MM.1S (cell line): ENCODE data around the gene SLC40A1.

Source experiments
- EZH2 ChIP-seq: fragments of 300-600 bp; sonication (generic); optimal IDR thresholded peaks from 2 replicates; pipeline ENCODE3; 2017; ENCODE audit warnings: low read depth, mild to moderate bottlenecking, antibody characterized with exemption, low read length, mixed read lengths
- TF ChIP-seq, protein P1 (sequence below): fragments of 300-600 bp; sonication (generic); IDR thresholded peaks from 2 replicates; pipeline ENCODE4 v1.5.1; 2016; ENCODE audit warnings: antibody characterized with exemption, low read length, mixed read lengths

DNA sequence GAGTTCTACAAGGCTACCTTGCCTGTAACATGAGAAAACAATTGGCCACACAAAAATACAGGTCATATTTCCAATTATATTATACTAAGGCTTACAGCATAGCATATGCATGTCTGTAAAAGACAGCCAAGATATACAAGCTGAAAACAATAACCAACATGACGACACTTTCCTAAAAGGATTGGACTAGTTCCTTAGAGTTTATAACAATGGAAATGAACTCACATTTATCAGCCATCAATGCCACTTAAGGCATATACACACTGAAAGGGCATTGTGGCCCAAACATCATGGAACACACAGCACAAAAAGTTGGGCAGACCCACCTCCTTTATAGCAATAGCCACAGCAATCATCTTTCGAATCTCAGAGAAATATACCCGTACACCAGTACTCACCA lies 52.0 kb downstream of the SLC40A1 start:
- TF ChIP-seq, protein P1, sequence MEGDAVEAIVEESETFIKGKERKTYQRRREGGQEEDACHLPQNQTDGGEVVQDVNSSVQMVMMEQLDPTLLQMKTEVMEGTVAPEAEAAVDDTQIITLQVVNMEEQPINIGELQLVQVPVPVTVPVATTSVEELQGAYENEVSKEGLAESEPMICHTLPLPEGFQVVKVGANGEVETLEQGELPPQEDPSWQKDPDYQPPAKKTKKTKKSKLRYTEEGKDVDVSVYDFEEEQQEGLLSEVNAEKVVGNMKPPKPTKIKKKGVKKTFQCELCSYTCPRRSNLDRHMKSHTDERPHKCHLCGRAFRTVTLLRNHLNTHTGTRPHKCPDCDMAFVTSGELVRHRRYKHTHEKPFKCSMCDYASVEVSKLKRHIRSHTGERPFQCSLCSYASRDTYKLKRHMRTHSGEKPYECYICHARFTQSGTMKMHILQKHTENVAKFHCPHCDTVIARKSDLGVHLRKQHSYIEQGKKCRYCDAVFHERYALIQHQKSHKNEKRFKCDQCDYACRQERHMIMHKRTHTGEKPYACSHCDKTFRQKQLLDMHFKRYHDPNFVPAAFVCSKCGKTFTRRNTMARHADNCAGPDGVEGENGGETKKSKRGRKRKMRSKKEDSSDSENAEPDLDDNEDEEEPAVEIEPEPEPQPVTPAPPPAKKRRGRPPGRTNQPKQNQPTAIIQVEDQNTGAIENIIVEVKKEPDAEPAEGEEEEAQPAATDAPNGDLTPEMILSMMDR, result no peak
- no peak for TF ChIP-seq EZH2
